Skeletal muscle tissue (tissue), 4 donors: ENCODE results near the gene MEGF6. TPM values are rescaled to one million over a fixed set of nuclear protein-coding genes. Genes with fewer than 3 reads are reported as not detected.

Source experiments
- H3K27ac ChIP-seq: one replicate; pipeline ENCODE4 v1.7.0; 2013; ENCODE audit warnings: mild to moderate bottlenecking, low read depth, low read length, inconsistent platforms
- H3K27me3 ChIP-seq, 3 donors: one replicate each; pipeline ENCODE4 v1.7.0; 2013; ENCODE audit warnings: low read length in 3 of 3; ENCODE audit not compliant: control insufficient read depth in 3 of 3, insufficient read depth in 3 of 3
- H3K36me3 ChIP-seq, 3 donors: one replicate each; pipeline ENCODE4 v1.7.0; 2013; ENCODE audit warnings: low read length in 3 of 3; ENCODE audit not compliant: control insufficient read depth in 3 of 3, insufficient read depth in 3 of 3
- H3K4me1 ChIP-seq, 3 donors: one replicate each; pipeline ENCODE4 v1.7.0; 2013; ENCODE audit warnings: low read length in 3 of 3, mild to moderate bottlenecking in 3 of 3; ENCODE audit not compliant: control insufficient read depth in 3 of 3, insufficient read depth in 3 of 3
- H3K4me3 ChIP-seq, 3 donors: one replicate each; pipeline ENCODE4 v1.7.0; 2013; ENCODE audit warnings: low read length in 3 of 3
- H3K9ac ChIP-seq, 3 donors: one replicate each; pipeline ENCODE4 v1.7.0; 2013; ENCODE audit warnings: low read length in 3 of 3, mild to moderate bottlenecking in 3 of 3, moderate library complexity in 2 of 3, low read depth in 1 of 3
- H3K9me3 ChIP-seq, 3 donors: one replicate each; pipeline ENCODE4 v1.7.0; 2013; ENCODE audit warnings: low read length in 3 of 3; ENCODE audit not compliant: control insufficient read depth in 3 of 3
- total RNA-seq: library from RNA; depleted of rRNA; stranded (reverse); fragments of >200 nt; gene quantifications from one replicate; pipeline ENCODE4 v1.2.3, GENCODE V29; 2014
- donor health status: Osteomylitis.

MEGF6 gene
- total RNA-seq, 1 donor from 2014 or later = 10.4 TPM

- Histone ChIP-seq H3K27ac (peak overlapping the region; percentile 51), H3K36me3 (no peaks in the 10 kb centered on the region), H3K4me1 (peaks cover 37 to 46% (median 42%) of the 10 kb centered on the region in 3 donors), H3K9ac (peak overlapping the region; percentile 50 to 63 (median 61)), H3K4me3 (no peak overlapping the region), H3K27me3 (peaks cover 0 to 8% (median 0%) of the 10 kb centered on the region in 3 donors), H3K9me3 (no peaks in the 10 kb centered on the region)
Observed at GRCh38 chr1:3459940-3460671, 151.2 kb downstream of the MEGF6 start.

DNA sequence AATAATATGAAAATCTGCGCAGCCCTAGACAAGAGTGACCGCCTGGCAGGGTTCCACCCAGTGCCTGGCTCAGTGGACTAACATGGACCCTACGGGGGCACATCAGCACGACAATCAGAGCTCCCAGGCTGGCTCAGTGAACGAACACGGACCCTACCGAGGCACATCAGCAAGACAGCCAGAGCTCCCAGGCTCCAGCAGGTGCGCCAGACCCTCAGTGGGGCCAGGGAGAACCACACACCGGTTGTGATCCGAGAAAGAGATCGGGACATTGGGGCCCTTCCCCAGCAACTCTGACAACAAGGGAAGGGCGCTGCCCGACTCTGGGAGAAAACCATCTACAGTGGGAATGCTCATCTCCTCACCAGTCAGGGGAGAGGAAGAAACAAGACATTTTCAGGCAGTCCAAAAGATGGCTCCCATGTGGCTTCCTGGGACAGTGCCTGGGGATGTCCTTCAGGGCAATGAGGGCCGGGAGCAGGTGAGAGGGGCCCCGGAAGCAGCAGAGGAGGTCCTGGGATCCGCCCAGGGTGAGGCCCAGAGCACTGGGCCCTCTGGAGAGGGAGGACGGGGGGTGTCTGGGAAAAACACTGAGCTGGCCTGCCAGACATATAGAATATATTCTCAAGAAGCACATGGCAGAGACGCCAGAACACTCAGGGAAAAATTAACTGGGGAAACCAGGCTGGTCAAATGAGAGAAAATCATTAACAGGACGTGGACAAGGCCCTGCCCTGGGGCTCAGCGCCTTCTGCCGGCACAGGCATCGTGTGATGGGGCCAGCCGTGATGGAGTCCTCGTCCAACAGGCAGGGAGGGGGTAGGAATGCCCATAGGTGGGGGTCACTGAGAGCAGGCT lies 152.0 kb downstream of the MEGF6 start:
- Histone ChIP-seq H3K36me3 (no peaks in the 10 kb centered on the region), H3K27ac (peak overlapping the region; percentile 51), H3K9me3 (no peaks in the 10 kb centered on the region), H3K4me1 (peaks cover 37 to 46% (median 42%) of the 10 kb centered on the region in 3 donors), H3K27me3 (peaks cover 0 to 9% (median 0%) of the 10 kb centered on the region in 3 donors), H3K4me3 (no peak overlapping the region), H3K9ac (peak overlapping the region in 1 of 3 donors; percentile 63)

DNA sequence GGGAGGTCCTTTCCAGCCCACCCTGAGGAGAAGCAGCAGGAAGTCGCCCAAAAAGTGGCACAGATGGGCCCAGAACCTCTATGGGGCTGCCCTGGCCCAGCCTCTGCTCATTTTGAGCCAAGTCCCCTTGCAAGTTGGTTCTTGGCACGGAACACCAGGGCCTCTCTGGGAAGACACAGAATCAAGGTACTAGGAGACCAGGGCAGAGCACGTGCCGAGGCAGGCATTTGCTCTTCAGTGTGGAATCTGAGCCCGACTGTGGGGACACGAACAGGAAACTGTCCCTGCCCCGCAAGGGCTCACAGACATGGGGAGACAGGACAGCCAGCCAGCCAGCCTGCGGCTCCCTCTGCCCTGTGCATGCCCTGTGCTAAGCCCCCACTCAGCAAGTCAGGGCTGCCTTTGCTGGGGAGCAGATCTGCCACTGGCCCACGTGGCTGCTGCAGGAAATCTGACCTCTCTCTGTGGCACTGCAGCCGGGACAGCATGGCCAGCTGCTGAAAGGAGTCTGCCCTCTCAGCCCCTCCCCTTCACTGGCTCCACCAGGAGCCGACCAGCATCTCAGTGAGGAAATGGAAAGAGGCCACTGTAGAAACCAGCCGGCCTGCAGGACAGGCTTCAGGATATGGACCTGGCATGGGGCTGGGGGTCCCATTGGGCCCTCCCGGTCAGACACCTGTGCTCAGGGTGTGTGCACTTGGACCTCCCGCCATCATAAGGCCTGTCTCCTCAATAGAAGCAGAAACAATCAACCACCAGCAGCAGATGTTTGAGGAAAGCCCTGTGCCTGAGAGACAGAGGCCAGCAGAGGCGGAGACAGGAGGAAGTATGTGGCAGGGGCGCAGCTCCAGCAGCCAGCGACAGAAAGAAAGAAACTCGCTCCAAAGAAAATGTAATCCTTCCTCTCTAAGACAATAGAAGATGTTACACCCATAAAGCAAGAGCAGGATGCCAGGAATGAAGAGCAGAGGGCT lies 153.1 kb downstream of the MEGF6 start:
- peaks cover 43 to 55% (median 53%) of the 10 kb centered on the region in 3 donors for H3K4me1 ChIP-seq
- no peaks in the 10 kb centered on the region for H3K9me3 ChIP-seq
- no peaks in the 10 kb centered on the region for H3K36me3 ChIP-seq
- H3K27me3 ChIP-seq = peaks cover 6 to 20% (median 9%) of the 10 kb centered on the region in 3 donors
- H3K4me3 ChIP-seq = peak overlapping the region in 2 of 3 donors; percentile 32 to 52
- peak overlapping the region; percentile 53 to 83 (median 61) for H3K9ac ChIP-seq
- H3K27ac ChIP-seq = no peak overlapping the region

DNA sequence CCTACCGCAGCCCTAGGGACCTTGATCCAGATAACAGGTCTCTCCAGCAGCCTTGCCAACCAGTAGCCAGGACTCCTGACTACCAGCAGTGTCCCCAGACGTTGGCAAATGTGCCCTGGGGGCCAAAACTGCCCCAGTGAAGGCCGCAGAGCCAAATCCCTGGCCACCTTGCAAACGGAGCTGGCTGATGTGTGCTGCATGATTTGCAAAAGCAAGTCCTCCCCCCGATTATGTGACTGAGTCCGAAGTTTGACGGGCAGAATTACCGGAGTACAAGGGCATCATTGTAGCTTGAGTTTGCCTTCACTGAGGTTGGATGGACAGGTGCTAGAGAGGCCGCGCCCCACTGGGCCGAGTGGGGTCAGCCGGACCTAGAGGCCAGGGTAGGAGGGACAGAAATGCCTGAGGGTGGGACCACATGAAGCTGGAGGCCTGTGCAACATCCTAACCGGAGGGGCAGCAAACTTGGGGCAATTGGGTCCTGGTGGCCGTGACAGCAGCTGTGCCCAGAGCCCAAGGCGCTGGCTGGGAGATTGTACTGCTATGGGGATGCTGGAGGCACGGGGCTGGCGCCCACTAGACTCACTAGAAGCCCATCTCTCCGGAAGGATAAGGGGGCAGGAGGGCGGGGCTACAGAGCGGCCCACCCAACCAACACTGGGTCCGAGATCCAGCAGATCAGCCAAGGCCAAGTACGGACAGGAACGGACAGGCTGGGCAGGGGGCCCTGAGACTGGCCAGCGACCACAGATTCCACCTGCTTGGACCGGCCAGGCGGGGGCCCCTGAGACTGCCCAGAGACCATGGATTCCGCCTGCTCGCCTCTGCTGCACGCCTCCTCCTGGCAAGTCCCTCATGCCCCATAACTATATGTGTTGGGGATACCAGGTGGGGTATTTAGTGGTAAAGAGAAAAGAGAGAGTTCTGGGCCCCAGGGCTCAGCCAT lies 154.1 kb downstream of the MEGF6 start:
- H3K27me3 ChIP-seq = peaks cover 13 to 29% (median 15%) of the 10 kb centered on the region in 3 donors
- H3K9ac ChIP-seq = peak overlapping the region in 2 of 3 donors; percentile 53 to 83
- no peaks in the 10 kb centered on the region for H3K9me3 ChIP-seq
- H3K36me3 ChIP-seq = no peaks in the 10 kb centered on the region
- peaks cover 43 to 54% (median 53%) of the 10 kb centered on the region in 3 donors for H3K4me1 ChIP-seq
- H3K4me3 ChIP-seq = peak overlapping the region in 1 of 3 donors; percentile 52
- no peak overlapping the region for H3K27ac ChIP-seq

DNA sequence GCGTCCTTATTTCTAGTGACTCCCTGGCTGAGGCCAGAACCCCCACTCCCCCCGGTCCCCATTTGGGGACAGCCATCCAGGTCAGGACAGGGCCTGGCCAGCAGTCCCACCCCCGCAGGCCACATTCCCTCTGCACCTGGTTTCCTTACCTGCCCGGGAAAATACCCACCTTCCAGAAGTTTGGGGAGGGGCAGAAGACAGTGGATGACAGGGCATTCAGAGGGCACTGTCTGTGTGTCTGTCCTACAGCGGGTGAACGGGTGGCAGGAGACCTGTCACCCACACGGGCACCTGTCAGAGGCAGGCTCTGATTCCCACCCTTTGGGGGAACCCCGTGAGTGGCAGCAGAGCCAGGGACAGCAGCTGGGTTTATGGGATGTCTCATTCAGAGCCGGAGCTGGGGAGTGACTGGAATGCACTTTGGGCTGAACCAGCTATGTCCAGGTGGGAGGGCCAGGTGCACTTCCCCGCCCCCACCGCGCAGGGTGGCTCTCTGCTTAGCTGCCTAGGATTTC lies 154.8 kb downstream of the MEGF6 start:
- no peak overlapping the region for H3K27ac ChIP-seq
- H3K27me3 ChIP-seq = peaks cover 16 to 31% (median 16%) of the 10 kb centered on the region in 3 donors
- H3K4me3 ChIP-seq = no peak overlapping the region
- no peaks in the 10 kb centered on the region for H3K9me3 ChIP-seq
- peaks cover 43 to 54% (median 53%) of the 10 kb centered on the region in 3 donors for H3K4me1 ChIP-seq
- peak overlapping the region in 1 of 3 donors; percentile 32 for H3K9ac ChIP-seq
- H3K36me3 ChIP-seq = no peaks in the 10 kb centered on the region

DNA sequence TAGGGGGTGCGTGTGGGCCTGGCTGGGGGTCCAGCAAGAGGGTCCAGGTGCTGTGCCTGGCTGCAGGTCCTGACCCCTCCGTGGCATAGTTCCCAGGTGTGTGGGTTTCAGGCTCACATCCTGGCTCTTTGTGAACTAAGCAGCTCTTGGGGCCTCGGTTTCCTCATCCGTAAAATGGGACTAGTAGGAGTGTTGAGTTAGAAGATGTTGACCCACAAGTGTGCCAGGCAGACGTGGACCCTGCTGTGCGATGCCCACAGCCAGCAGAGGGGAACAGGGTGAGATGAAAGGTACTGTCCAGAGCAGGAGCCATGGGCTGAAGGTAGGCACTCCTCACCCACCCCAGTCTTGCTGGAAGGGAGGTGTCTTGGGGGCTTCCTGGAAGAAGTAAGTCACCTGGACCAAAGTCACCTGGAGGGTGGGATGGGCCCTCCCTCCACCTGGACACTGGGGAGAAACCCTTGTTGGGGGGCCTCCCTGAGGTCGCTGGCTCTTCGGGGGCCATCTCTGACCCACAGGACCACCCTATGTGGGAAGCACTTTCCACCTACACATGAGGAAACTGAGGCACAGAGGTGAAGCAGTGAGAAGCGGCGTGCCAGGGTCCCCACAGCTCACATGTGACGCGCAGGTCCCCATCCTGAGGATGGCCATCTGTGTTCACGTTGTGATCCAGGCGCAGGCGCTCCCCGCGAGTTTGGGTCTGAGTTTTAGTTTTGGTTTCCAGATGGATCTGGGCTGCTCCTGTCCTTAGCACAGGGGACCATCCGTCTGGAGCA lies 155.4 kb downstream of the MEGF6 start:
- Histone ChIP-seq H3K27me3 (peaks cover 19 to 36% (median 21%) of the 10 kb centered on the region in 3 donors), H3K36me3 (no peaks in the 10 kb centered on the region), H3K9me3 (no peaks in the 10 kb centered on the region), H3K4me3 (no peak overlapping the region), H3K27ac (no peak overlapping the region), H3K9ac (peak overlapping the region in 1 of 3 donors; percentile 50), H3K4me1 (peaks cover 43 to 53% (median 52%) of the 10 kb centered on the region in 3 donors)

- peak overlapping the region in 1 of 3 donors; percentile 58 for H3K4me3 ChIP-seq
- no peaks in the 10 kb centered on the region for H3K36me3 ChIP-seq
- no peaks in the 10 kb centered on the region for H3K9me3 ChIP-seq
- H3K9ac ChIP-seq = peak overlapping the region in 1 of 3 donors; percentile 64
- H3K4me1 ChIP-seq = peaks cover 35 to 45% (median 44%) of the 10 kb centered on the region in 3 donors
- H3K27ac ChIP-seq = no peak overlapping the region
- peaks cover 19 to 36% (median 21%) of the 10 kb centered on the region in 3 donors for H3K27me3 ChIP-seq
Observed at GRCh38 chr1:3454811-3455618, 156.3 kb downstream of the MEGF6 start.
